Adipocyte (in vitro differentiated cells): Measurements from ENCODE around the gene ANO4.

ENCODE experiments used
- DNase-seq: peaks from one replicate; pipeline ENCODE4 v3.0.0-alpha.2; 2015; ENCODE audit warnings: low read depth
- H3K27me3 ChIP-seq: replicated peaks from 2 replicates; pipeline ENCODE4 v1.7.0; 2013; ENCODE audit warnings: mild to moderate bottlenecking, low read length, moderate library complexity; ENCODE audit not compliant: control insufficient read depth, insufficient read depth
- H3K36me3 ChIP-seq: 2 replicates; pipeline ENCODE4 v1.7.0; 2013; ENCODE audit warnings: low read length, mild to moderate bottlenecking, moderate library complexity; ENCODE audit not compliant: control insufficient read depth, insufficient read depth, severe bottlenecking
- H3K4me1 ChIP-seq: 2 replicates; pipeline ENCODE4 v1.7.0; 2013; ENCODE audit warnings: mild to moderate bottlenecking, low read length, moderate library complexity; ENCODE audit not compliant: control insufficient read depth, insufficient read depth
- H3K4me3 ChIP-seq: 2 replicates; pipeline ENCODE4 v1.7.0; 2013; ENCODE audit warnings: mild to moderate bottlenecking, low read length, moderate library complexity
- H3K9ac ChIP-seq: 2 replicates; pipeline ENCODE4 v1.7.0; 2013; ENCODE audit warnings: mild to moderate bottlenecking, low read length, moderate library complexity
- H3K9me3 ChIP-seq: 2 replicates; pipeline ENCODE4 v1.7.0; 2013; ENCODE audit warnings: mild to moderate bottlenecking, low read length, moderate library complexity; ENCODE audit not compliant: control insufficient read depth

The ANO4 gene

DNA sequence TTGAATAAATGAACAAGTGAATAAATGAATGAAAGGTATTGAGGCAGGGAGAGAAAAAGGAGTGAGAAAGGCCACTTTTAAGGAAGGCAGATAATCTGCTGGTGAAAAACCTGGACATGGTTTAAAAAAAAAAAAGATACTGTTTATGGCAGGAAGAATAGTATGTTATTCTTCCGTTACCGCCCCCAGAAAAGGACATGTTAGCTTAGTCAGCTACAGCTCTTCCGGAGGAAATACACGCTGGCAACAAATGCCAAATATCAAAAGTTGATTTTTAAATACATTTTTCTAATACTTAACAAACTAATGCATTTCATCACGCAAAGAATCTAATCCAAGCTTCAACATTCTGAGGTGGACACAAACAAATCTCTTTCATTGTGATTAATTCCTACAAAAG lies 372.3 kb downstream of the ANO4 start:
- no peaks in the 10 kb centered on the region for H3K4me1 ChIP-seq
- no peak overlapping the region for H3K4me3 ChIP-seq
- no peak for DNase-seq
- peaks cover 15% of the 10 kb centered on the region for H3K27me3 ChIP-seq
- no peak overlapping the region for H3K9ac ChIP-seq
- H3K36me3 ChIP-seq, result no peaks in the 10 kb centered on the region
- H3K9me3 ChIP-seq, result no peaks in the 10 kb centered on the region

GRCh38 chr12:101168001-101168400 lies 373.4 kb downstream of the ANO4 start:
- no peaks in the 10 kb centered on the region for H3K4me1 ChIP-seq
- H3K4me3 ChIP-seq, result no peak overlapping the region
- no peak for DNase-seq
- no peak overlapping the region for H3K9ac ChIP-seq
- H3K36me3 ChIP-seq, result no peaks in the 10 kb centered on the region
- H3K27me3 ChIP-seq, result peaks cover 15% of the 10 kb centered on the region
- no peaks in the 10 kb centered on the region for H3K9me3 ChIP-seq

- Histone ChIP-seq H3K4me1 (no peaks in the 10 kb centered on the region), H3K27me3 (peaks cover 4% of the 10 kb centered on the region), H3K4me3 (no peak overlapping the region), H3K9me3 (peaks cover 15% of the 10 kb centered on the region), H3K9ac (no peak overlapping the region), H3K36me3 (no peaks in the 10 kb centered on the region)
- DNase-seq, result peak; percentile 28
Observed at GRCh38 chr12:101172316-101172715, 377.7 kb downstream of the ANO4 start.

DNA sequence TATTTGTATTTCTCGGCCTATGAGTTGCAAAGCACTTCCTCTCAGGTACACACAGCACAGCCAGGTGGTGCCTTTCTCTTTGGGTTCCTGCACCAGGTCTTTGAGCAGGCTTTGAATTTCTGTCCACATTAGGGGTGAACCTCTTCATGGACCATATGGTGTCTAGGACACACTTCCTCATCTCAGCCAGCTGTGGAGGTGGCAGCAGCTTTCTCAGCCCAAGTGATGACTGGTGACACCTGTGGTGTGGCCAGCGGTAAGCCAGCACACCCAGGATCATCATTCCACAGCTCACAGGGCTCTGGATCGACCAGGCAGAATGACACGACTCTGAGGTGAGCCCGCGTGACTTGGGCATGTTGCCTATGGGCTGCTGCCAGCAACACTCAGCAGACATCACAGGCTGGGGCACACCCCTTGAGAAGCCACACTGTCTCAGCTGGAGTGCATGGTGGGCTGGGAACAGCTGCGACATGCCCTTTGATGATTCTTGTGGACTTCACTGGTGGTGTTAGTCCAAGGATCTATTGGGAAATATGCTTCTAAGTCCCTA lies 378.7 kb downstream of the ANO4 start:
- H3K27me3 ChIP-seq, result no peaks in the 10 kb centered on the region
- H3K9me3 ChIP-seq, result peaks cover 15% of the 10 kb centered on the region
- no peaks in the 10 kb centered on the region for H3K36me3 ChIP-seq
- H3K4me3 ChIP-seq, result no peak overlapping the region
- DNase-seq, result no peak
- no peak overlapping the region for H3K9ac ChIP-seq
- H3K4me1 ChIP-seq, result no peaks in the 10 kb centered on the region

DNA sequence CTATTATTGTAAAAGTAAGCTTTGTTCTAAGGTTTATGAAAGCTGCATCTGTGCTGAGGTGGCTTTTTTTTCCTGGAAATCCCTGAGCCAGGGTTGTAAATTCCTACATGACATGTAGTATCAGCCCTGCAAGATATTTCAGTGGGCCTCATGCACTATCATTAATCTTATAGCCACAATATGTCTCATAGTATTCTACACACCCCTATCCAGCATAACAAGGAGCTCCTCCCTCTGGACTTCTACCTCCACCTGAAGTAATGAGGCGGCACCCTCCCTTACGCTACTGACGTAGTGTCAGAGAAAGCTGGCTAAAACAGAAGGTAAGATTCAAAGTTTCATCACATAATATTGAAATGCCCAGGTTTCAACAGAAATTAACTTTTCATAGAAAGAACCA lies 380.0 kb downstream of the ANO4 start:
- Histone ChIP-seq H3K36me3 (no peaks in the 10 kb centered on the region), H3K9me3 (peaks cover 15% of the 10 kb centered on the region), H3K4me3 (no peak overlapping the region), H3K4me1 (no peaks in the 10 kb centered on the region), H3K27me3 (no peaks in the 10 kb centered on the region), H3K9ac (no peak overlapping the region)
- no peak for DNase-seq
